Activated CD4-positive, alpha-beta memory T cell treated with anti-CD3 and anti-CD28 coated beads for 36 hours (primary cell): ENCODE results near the gene TMCO4. TPM values are rescaled to one million over a fixed set of nuclear protein-coding genes. Genes with fewer than 3 reads are reported as not detected.

Experiments
- CTCF ChIA-PET: fragments of 350-600 bp; sonication (Branson Sonifier 250); formaldehyde crosslinking; loops from one replicate; lab custom pipeline; 2021; ENCODE audit warnings: antibody characterized with exemption, inconsistent platforms; lab: Charles Lee
- POLR2A ChIA-PET: fragments of 350-600 bp; sonication (Branson Sonifier 250); formaldehyde crosslinking; loops from one replicate; lab custom pipeline; 2021; ENCODE audit warnings: antibody characterized with exemption; lab: Charles Lee
- DNase-seq: peaks from one replicate; pipeline ENCODE4 v3.0.0-alpha.2; 2020
- H3K27ac Mint-ChIP-seq: one replicate; pipeline ENCODE4 v1.8.0; 2021; ENCODE audit warnings: mixed read lengths
- H3K27me3 Mint-ChIP-seq: one replicate; pipeline ENCODE4 v1.8.0; 2021; ENCODE audit warnings: mixed read lengths
- H3K36me3 Mint-ChIP-seq: one replicate; pipeline ENCODE4 v1.8.0; 2021; ENCODE audit warnings: mixed read lengths
- H3K4me1 Mint-ChIP-seq: one replicate; pipeline ENCODE4 v1.8.0; 2021; ENCODE audit warnings: low read depth, mixed read lengths
- H3K4me3 Mint-ChIP-seq: one replicate; pipeline ENCODE4 v1.8.0; 2021; ENCODE audit warnings: mild to moderate bottlenecking, mixed read lengths
- H3K9me3 Mint-ChIP-seq: one replicate; pipeline ENCODE4 v1.8.0; 2021; ENCODE audit warnings: mixed read lengths
- intact Hi-C: fragments of 100-400 bp; cut with micrococcal nuclease; formaldehyde crosslinking; loops from one replicate; pipeline ENCODE4 v1.15.1; 2023
- total RNA-seq, 2 experiments: library from RNA; stranded (reverse); gene quantifications; one replicate each; pipeline ENCODE4 v1.2.3, GENCODE V29; 2021

TMCO4 gene
- total RNA-seq, 2 experiments from 2014 or later: 18.3 to 19.7 TPM

DNA sequence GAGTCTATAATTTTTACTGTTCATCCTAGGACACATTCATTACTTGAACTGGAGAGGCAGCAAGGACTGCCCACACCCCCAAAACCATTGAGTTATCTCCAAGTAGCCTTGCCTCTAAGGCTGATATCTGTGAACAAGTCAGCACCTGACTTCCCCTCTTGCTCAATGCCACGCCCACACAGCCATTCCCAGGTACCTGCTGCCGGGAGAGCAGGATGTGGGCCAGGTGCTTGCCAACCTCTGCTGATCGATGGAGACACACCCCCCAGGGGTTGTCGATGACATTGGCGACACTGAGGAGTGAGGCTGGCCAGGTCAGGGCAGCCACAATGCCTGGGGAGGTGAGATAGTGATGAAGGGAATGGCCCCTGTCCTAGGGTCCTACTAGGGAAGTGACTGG lies 60.1 kb downstream of the TMCO4 start:
- intact Hi-C loops: no loop called here
- no peak for DNase-seq

DNA sequence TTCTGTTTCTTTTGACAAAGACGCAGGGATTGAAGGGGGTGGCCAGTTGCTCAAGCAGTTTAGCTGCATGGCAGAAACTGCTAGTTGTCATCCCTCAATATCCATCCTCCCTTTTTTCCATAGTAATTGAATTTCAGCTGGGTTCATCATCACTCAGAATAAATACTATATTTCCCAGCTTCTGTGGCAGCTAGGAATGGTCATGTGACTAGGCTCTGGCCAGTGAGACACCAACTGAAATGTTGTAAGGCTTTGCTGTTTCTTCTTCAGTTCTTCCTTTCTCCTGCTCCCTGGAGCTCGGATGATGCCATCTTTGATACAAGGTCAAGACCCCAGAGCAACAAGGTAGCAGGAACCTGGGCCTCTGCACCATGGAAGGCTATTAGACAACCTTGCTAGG lies 61.0 kb downstream of the TMCO4 start:
- Mint-ChIP-seq H3K27ac (no peak overlapping the region), H3K4me1 (no peaks in the 10 kb centered on the region), H3K4me3 (no peak overlapping the region), H3K36me3 (peaks cover 31% of the 10 kb centered on the region), H3K27me3 (no peaks in the 10 kb centered on the region), H3K9me3 (peaks cover 9% of the 10 kb centered on the region)
- ChIA-PET POLR2A (no interaction called here), CTCF (interaction anchor here (1.7 kb wide), 1 partner anchor 23 kb away, joined by 4 read pairs; no protein-coding TSS in a partner anchor)
- DNase-seq: no peak
- intact Hi-C loops: no loop called here

More for the DNA sequence above, 60.1 kb downstream of the TMCO4 start:
- H3K4me3 Mint-ChIP-seq: no peak overlapping the region
- peaks cover 37% of the 10 kb centered on the region for H3K36me3 Mint-ChIP-seq
- no peak overlapping the region for H3K27ac Mint-ChIP-seq
- CTCF ChIA-PET: no interaction called here
- H3K27me3 Mint-ChIP-seq: no peaks in the 10 kb centered on the region
- POLR2A ChIA-PET: no interaction called here
- H3K4me1 Mint-ChIP-seq: no peaks in the 10 kb centered on the region
- H3K9me3 Mint-ChIP-seq: peaks cover 9% of the 10 kb centered on the region

DNA sequence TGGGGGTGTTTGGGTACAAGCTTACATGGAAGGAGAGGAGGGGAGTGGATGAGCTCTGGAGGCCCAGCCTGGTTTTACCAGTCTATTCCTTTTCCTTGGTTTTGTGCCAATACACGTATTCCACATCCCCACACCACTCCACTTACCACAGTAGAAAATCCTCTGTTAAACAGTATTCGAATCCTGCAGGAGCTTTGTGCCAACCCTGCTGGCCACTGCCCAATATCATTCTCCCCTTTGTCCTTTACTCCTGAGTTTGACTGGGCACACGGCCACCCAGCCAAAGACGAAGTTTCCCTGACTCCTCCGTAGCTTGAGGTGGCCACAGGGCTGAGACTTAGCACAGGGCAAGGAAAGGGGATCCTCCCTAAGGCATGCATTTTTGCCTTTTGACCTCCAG lies 61.6 kb downstream of the TMCO4 start:
- ChIA-PET POLR2A (no interaction called here), CTCF (interaction anchor here (1.2 to 1.7 kb wide), 2 partner anchors 23 kb away, joined by 3 to 4 read pairs; no protein-coding TSS in a partner anchor)
- H3K4me1 Mint-ChIP-seq: no peaks in the 10 kb centered on the region
- H3K4me3 Mint-ChIP-seq: no peak overlapping the region
- no peak overlapping the region for H3K27ac Mint-ChIP-seq
- peaks cover 9% of the 10 kb centered on the region for H3K9me3 Mint-ChIP-seq
- no peak for DNase-seq
- intact Hi-C loops: no loop called here
- H3K27me3 Mint-ChIP-seq: no peaks in the 10 kb centered on the region
- H3K36me3 Mint-ChIP-seq: peaks cover 29% of the 10 kb centered on the region

DNA sequence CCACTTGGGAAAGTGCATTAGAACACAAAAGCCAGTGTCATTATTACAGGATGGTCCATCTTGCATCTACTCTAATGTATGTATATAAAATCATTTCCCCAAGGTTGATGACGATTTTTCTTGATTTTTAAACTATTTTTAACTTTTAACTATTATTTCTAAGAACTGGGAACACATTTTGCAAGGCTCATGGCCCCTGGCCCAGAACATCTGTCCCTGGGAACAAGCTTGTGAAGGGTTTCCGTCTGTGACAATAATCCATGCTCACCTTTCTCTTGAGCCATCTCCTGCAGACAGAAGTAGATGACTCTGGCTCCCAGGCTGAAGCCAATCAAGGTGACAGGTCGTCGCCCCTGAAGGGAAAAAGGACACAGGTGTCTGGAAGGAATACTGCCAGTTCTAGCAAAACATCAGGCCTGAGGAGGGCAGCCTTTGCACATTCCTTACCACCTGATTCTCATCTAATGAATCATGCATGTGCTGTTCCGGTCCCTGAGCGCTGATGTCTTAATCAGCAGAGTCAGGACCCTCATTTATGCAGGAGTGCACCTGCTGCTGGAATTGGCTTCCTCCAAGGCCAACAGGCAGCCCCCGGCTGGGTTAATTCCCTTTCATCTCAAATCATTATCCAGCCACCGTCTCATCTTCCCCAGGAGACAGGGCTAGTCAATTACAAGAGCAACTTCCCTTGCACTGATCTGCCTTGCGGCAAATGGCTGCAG lies 62.5 kb downstream of the TMCO4 start:
- intact Hi-C loops: no loop called here
- Mint-ChIP-seq H3K9me3 (peaks cover 9% of the 10 kb centered on the region), H3K4me3 (no peak overlapping the region), H3K27me3 (no peaks in the 10 kb centered on the region), H3K27ac (no peak overlapping the region), H3K4me1 (no peaks in the 10 kb centered on the region), H3K36me3 (peaks cover 29% of the 10 kb centered on the region)
- ChIA-PET CTCF (interaction anchor here (1.2 to 1.7 kb wide), 2 partner anchors 22 to 24 kb away, joined by 3 to 4 read pairs; no protein-coding TSS in a partner anchor), POLR2A (no interaction called here)
- DNase-seq: no peak

DNA sequence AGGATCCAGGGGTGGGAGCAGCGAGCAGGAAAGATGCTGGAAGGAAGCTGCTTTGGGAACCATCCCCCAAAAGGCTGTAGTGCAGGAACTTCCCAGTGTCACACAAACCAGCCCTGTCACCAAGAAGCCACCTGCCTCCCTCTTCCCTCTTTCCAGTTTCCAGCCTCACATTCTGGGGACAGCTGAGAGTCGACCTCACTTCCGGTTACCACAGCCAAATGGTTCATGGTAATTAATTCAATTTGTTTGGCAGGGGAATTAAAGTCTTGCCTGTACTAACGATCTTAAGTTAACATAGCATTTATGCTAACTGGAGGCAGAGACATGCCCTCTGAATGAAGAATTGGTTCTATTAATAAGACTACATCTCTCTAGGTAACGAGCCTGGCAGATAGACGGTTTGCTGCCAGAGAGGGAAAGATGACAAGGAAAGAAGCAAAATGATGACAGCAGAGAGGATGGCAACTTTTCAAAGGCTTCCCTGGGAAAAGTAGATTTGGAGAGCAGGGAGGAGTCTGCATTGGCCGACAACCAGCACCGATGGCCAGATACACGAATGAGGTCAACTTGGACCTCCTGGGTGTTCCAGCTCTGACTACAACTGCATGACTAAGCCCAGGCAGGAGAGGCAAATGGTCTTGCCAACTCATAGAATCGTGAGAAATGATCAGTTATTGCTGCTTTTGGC lies 64.1 kb downstream of the TMCO4 start:
- Mint-ChIP-seq H3K9me3 (peaks cover 14% of the 10 kb centered on the region), H3K36me3 (peaks cover 40% of the 10 kb centered on the region), H3K27ac (no peak overlapping the region), H3K4me3 (no peak overlapping the region), H3K27me3 (no peaks in the 10 kb centered on the region), H3K4me1 (no peaks in the 10 kb centered on the region)
- no peak for DNase-seq
- ChIA-PET POLR2A (no interaction called here), CTCF (no interaction called here)
- intact Hi-C loops: no loop called here

DNA sequence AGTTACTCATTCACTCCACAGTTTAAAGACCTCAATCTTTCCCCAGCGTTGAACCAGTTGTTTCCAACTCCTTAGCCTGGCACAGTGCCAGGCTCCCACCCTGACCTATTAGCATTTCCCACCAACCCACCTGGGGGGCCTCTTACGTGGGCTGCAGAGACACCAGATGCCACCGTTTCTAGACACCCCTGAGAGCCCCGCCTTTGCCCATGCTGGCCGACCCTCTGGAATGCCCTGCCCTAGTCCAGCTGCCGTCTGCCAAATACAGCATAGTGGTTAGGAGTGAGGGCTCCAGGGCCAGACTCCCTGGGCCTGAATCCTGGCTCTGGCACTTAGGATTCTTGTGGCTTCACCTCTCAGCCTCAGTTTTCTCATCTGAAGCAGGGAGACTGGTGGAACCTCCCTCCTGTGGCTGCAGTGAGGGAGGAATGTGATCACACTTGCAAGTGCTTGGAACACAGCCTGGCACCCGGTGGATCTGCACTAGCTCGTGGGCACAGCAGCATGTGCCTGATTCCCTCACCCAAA lies 65.2 kb downstream of the TMCO4 start:
- no peak overlapping the region for H3K4me3 Mint-ChIP-seq
- H3K36me3 Mint-ChIP-seq: peaks cover 40% of the 10 kb centered on the region
- POLR2A ChIA-PET: no interaction called here
- CTCF ChIA-PET: interaction anchor here (1.1 kb wide), 1 partner anchor 30 kb away, joined by 3 read pairs; no protein-coding TSS in a partner anchor
- H3K27ac Mint-ChIP-seq: no peak overlapping the region
- H3K4me1 Mint-ChIP-seq: no peaks in the 10 kb centered on the region
- peaks cover 19% of the 10 kb centered on the region for H3K9me3 Mint-ChIP-seq
- no peak for DNase-seq
- no peaks in the 10 kb centered on the region for H3K27me3 Mint-ChIP-seq
- intact Hi-C loops: no loop called here

DNA sequence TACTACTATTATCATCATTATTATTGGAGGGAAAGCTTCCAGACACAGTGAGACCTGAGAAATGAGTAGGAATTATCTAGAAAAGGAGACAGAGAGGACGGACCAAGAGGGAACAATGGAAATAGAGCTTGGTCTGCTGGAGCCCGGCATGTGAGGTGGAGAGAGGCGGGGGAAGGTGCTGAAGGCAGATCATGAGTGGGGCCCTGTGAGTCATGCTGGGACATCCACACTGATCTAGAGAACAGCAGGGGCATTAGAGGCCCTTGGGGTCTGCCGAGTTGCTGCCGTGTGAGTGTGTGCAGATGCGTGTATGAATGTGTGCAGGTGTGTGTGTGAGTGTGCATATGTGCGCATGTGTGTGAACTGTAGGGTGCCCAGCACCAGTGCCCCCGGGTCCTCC lies 65.7 kb downstream of the TMCO4 start:
- Mint-ChIP-seq H3K27ac (no peak overlapping the region), H3K36me3 (peaks cover 35% of the 10 kb centered on the region), H3K4me3 (no peak overlapping the region), H3K9me3 (peaks cover 14% of the 10 kb centered on the region), H3K4me1 (no peaks in the 10 kb centered on the region), H3K27me3 (no peaks in the 10 kb centered on the region)
- intact Hi-C loops: no loop called here
- ChIA-PET POLR2A (no interaction called here), CTCF (interaction anchor here (1.1 kb wide), 1 partner anchor 30 kb away, joined by 3 read pairs; no protein-coding TSS in a partner anchor)
- no peak for DNase-seq

DNA sequence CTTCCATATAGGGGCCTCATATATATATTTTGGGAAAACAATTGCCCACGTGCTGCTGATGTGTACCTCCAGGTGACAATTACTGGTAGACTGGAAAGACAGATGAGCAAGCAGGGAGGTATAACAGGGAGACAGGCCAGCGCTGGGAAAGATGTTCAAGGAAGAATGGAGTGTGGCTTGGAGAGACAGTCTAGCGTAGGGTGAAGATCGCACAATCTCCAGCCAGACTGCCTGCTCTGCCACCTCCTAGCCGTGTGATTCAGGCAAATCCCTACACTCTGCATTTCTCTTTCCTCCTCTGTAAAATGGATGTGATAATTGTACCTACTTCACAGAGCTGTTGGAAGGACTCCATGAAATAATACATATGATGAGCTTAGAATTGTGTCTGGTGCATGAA lies 66.1 kb downstream of the TMCO4 start:
- peaks cover 33% of the 10 kb centered on the region for H3K36me3 Mint-ChIP-seq
- CTCF ChIA-PET: interaction anchor here (1.1 kb wide), 1 partner anchor 29 kb away, joined by 3 read pairs; no protein-coding TSS in a partner anchor

DNA sequence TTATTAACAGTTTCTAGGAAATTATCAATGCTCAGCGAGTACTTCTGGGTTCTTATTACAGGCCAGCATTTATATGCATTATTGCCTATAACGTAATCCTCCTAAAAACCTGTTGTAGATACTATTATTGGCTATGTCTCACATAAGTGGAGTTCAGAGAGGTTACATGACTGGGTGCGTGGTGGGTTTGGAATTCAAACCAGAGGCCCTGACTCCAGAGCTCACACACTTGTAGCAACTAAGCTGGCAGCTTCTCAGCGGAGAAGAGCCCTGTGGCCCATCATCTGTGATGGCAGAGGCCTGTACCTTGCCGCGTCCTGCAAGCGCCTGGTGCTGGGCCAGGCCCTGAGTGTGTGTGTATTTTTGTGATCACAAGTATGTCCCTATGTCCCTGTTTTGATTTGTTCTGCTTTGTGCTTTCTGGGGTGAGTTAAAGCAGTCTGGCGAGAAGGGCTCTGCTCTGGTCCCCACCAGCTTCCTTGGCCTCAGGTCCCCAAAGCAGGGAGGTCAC lies 68.3 kb downstream of the TMCO4 start:
- no peaks in the 10 kb centered on the region for H3K27me3 Mint-ChIP-seq
- H3K27ac Mint-ChIP-seq: no peak overlapping the region
- intact Hi-C loops: no loop called here
- ChIA-PET POLR2A (no interaction called here), CTCF (no interaction called here)
- peaks cover 27% of the 10 kb centered on the region for H3K36me3 Mint-ChIP-seq
- H3K4me1 Mint-ChIP-seq: no peaks in the 10 kb centered on the region
- no peak overlapping the region for H3K4me3 Mint-ChIP-seq
- no peak for DNase-seq
- peaks cover 12% of the 10 kb centered on the region for H3K9me3 Mint-ChIP-seq

More for the DNA sequence above, 66.1 kb downstream of the TMCO4 start:
- intact Hi-C loops: no loop called here
- H3K4me1 Mint-ChIP-seq: no peaks in the 10 kb centered on the region
- no peak for DNase-seq
- H3K27me3 Mint-ChIP-seq: no peaks in the 10 kb centered on the region
- H3K9me3 Mint-ChIP-seq: peaks cover 12% of the 10 kb centered on the region
- no peak overlapping the region for H3K27ac Mint-ChIP-seq
- POLR2A ChIA-PET: no interaction called here
- H3K4me3 Mint-ChIP-seq: no peak overlapping the region

DNA sequence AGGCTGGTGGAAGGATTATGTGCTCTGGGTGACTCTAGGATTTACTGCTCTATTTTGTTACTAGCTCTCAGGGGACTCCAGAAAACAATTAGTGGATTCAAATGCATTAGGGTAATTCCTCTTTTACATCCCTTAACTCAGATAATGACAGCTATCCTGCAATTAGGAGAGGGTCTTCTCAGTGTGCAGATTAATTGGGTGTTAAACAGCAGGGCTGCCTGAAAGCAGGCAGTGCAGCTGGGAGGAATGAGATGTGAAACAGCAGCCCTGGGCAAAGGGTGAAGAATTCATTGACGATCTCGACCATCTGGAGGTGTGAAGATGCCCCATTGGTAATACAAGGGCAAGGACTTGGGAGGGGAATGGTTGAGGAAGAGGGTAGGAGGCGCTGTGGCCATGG lies 68.9 kb downstream of the TMCO4 start:
- Mint-ChIP-seq H3K27me3 (no peaks in the 10 kb centered on the region), H3K9me3 (peaks cover 12% of the 10 kb centered on the region), H3K4me3 (no peak overlapping the region), H3K4me1 (no peaks in the 10 kb centered on the region), H3K36me3 (peaks cover 25% of the 10 kb centered on the region), H3K27ac (no peak overlapping the region)
- POLR2A ChIA-PET: no interaction called here
- intact Hi-C loops: no loop called here
- CTCF ChIA-PET: no interaction called here
- no peak for DNase-seq

DNA sequence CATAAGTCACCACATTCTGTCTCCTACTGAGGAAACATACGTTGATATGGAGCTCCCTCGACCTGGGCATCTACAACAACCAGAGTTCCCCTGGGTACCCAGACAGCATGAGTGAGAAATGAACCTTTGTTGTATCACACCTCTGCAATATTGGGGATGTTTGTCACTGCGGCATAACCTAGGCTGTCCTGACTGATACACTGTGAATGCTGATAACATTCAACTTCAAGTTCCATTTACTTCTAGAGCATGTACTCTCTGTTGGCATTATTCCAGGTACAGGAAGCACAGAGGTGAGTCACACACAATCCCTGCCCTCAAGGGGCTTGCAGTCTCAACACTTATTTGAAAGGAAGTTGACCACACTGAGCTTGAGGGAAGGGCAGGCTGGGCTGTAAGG lies 69.5 kb downstream of the TMCO4 start:
- intact Hi-C loops: no loop called here
- no peaks in the 10 kb centered on the region for H3K4me1 Mint-ChIP-seq
- ChIA-PET POLR2A (no interaction called here), CTCF (no interaction called here)
- peaks cover 25% of the 10 kb centered on the region for H3K36me3 Mint-ChIP-seq
- DNase-seq: no peak
- H3K27me3 Mint-ChIP-seq: no peaks in the 10 kb centered on the region
- H3K27ac Mint-ChIP-seq: no peak overlapping the region
- H3K4me3 Mint-ChIP-seq: no peak overlapping the region
- H3K9me3 Mint-ChIP-seq: peaks cover 12% of the 10 kb centered on the region
